Neural progenitor cell (in vitro differentiated cells): Measurements from ENCODE around the gene MAML3.

Source experiments
- EZH2 ChIP-seq: fragments of 200-600 bp; sonication (generic); IDR thresholded peaks from 2 replicates; pipeline ENCODE4 v1.6.1; 2017; ENCODE audit warnings: antibody characterized with exemption, mild to moderate bottlenecking, moderate library complexity
- TF ChIP-seq, protein P1 (sequence below): fragments of 200-600 bp; sonication (generic); IDR thresholded peaks from 2 replicates; pipeline ENCODE4 v1.5.1; 2017; ENCODE audit warnings: antibody characterized with exemption, mild to moderate bottlenecking

GRCh38 chr4:139762720-139763119 lies 391.3 kb downstream of the MAML3 start:
- TF ChIP-seq, protein P1, sequence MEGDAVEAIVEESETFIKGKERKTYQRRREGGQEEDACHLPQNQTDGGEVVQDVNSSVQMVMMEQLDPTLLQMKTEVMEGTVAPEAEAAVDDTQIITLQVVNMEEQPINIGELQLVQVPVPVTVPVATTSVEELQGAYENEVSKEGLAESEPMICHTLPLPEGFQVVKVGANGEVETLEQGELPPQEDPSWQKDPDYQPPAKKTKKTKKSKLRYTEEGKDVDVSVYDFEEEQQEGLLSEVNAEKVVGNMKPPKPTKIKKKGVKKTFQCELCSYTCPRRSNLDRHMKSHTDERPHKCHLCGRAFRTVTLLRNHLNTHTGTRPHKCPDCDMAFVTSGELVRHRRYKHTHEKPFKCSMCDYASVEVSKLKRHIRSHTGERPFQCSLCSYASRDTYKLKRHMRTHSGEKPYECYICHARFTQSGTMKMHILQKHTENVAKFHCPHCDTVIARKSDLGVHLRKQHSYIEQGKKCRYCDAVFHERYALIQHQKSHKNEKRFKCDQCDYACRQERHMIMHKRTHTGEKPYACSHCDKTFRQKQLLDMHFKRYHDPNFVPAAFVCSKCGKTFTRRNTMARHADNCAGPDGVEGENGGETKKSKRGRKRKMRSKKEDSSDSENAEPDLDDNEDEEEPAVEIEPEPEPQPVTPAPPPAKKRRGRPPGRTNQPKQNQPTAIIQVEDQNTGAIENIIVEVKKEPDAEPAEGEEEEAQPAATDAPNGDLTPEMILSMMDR, result no peak
- no peak for TF ChIP-seq EZH2
